ENCODE measurements around the gene TMEM225B. TPM values are rescaled to one million over a fixed set of nuclear protein-coding genes. Genes with fewer than 3 reads are reported as not detected.
"Not testable (repeated sequence)": the region's sequence is repeated elsewhere in the genome, so short reads cannot be mapped to it uniquely, and the experiment has no call there.

The TMEM225B gene
- total RNA-seq, 1 experiment from 2014 or later: 1.6 TPM

DNA sequence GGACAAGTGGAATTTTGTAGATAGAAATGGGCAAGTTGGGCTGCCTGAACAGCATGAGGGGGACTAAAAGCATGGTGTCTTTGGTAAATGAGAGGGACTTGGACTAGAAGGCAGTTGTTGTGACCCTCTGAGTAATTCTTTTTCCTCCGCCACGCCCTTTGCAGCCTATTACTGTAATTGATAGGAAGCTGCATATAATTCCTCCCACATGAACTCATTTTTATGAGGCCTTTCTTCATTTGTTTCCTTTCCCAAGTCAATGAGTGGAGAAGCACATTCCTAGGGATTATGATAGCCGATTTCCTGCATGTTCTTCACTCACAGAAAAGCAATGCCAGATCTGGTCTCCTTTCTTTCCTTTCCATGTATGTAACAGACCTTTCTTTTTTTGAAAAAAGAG lies 46.4 kb downstream of the TMEM225B start:
- Histone ChIP-seq H3K36me3 (ENCODE audit: insufficient read depth, low read length) (no peaks in the 10 kb centered on the region), H3K79me2 (ENCODE audit: low read length) (no peaks in the 10 kb centered on the region), H3K27me3 (ENCODE audit: low read length) (no peaks in the 10 kb centered on the region), H3K27ac (ENCODE audit: low read length) (no peak overlapping the region), H4K20me1 (ENCODE audit: insufficient read depth, low read depth, low read length) (no peaks in the 10 kb centered on the region), H3K4me1 (ENCODE audit: low read length) (no peaks in the 10 kb centered on the region), H3K4me2 (ENCODE audit: low read depth, low read length, poor library complexity, severe bottlenecking) (no peak overlapping the region), H3K4me3 (ENCODE audit: low read length) (no peak overlapping the region), H3K9me3 (ENCODE audit: low read length) (no peaks in the 10 kb centered on the region), H2AFZ (ENCODE audit: low read length) (no peak overlapping the region), H3K9me2 (replicated peaks; ENCODE audit: insufficient read depth, low read length) (no peaks in the 10 kb centered on the region), H3K9ac (ENCODE audit: low read length) (no peak overlapping the region)
- DNase-seq: no peak

DNA sequence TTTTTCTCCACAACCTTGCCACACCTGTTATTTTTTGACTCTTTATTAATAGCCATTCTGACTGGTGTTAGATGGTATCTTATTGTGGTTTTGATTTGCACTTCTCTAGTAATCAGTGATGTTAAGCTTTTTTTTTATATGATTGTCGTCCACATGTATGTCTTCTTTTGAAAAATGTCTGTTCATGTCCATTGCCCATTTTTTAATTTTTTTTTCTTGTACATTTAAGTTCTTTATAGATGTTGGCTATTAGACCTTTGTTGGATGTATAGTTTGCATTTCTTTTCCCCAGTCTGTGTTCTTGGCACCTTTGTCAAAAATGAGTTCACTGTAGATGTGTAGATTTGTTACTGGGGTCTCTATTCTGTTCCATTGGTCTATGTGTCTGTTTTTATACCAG lies 47.5 kb downstream of the TMEM225B start:
- no peaks in the 10 kb centered on the region for H3K4me1 ChIP-seq (ENCODE audit: low read length)
- no peaks in the 10 kb centered on the region for H3K27me3 ChIP-seq (ENCODE audit: low read length)
- H2AFZ ChIP-seq (ENCODE audit: low read length): no peak overlapping the region
- DNase-seq: no peak
- H3K9me2 ChIP-seq (replicated peaks; ENCODE audit: insufficient read depth, low read length): no peaks in the 10 kb centered on the region
- no peaks in the 10 kb centered on the region for H3K79me2 ChIP-seq (ENCODE audit: low read length)
- no peaks in the 10 kb centered on the region for H3K36me3 ChIP-seq (ENCODE audit: insufficient read depth, low read length)
- H3K9ac ChIP-seq (ENCODE audit: low read length): no peak overlapping the region
- H3K4me2 ChIP-seq (ENCODE audit: low read depth, low read length, poor library complexity, severe bottlenecking): no peak overlapping the region
- H3K4me3 ChIP-seq (ENCODE audit: low read length): no peak overlapping the region
- no peak overlapping the region for H3K27ac ChIP-seq (ENCODE audit: low read length)
- no peaks in the 10 kb centered on the region for H3K9me3 ChIP-seq (ENCODE audit: low read length)
- no peaks in the 10 kb centered on the region for H4K20me1 ChIP-seq (ENCODE audit: insufficient read depth, low read depth, low read length)

DNA sequence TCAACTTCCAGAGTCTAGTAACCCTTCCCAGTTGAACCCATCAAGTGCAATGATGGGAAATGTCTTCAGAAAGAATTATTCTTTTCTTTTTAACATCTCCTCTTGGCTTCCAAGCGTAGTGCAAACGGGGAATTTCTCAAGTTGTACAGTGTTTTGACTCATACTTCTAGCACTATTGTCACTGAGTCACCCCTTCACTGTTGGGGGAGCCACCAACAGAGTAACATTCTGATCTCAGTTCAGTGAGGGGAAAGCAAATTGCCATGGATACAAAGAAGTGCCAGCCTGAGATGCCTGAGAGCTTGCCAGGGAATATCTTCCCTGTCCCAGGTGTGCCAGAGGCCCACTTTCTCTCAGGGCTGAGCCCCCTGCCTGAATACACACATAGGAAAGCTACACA lies 50.8 kb downstream of the TMEM225B start:
- H3K27me3 ChIP-seq (ENCODE audit: low read length): no peaks in the 10 kb centered on the region
- H3K79me2 ChIP-seq (ENCODE audit: low read length): no peaks in the 10 kb centered on the region
- H3K9me2 ChIP-seq (replicated peaks; ENCODE audit: insufficient read depth, low read length): no peaks in the 10 kb centered on the region
- no peaks in the 10 kb centered on the region for H4K20me1 ChIP-seq (ENCODE audit: insufficient read depth, low read depth, low read length)
- H3K4me3 ChIP-seq (ENCODE audit: low read length): no peak overlapping the region
- no peaks in the 10 kb centered on the region for H3K36me3 ChIP-seq (ENCODE audit: insufficient read depth, low read length)
- no peak overlapping the region for H3K9ac ChIP-seq (ENCODE audit: low read length)
- H3K9me3 ChIP-seq (ENCODE audit: low read length): no peaks in the 10 kb centered on the region
- DNase-seq: no peak
- H3K4me1 ChIP-seq (ENCODE audit: low read length): no peaks in the 10 kb centered on the region
- no peak overlapping the region for H2AFZ ChIP-seq (ENCODE audit: low read length)
- H3K4me2 ChIP-seq (ENCODE audit: low read depth, low read length, poor library complexity, severe bottlenecking): no peak overlapping the region
- H3K27ac ChIP-seq (ENCODE audit: low read length): no peak overlapping the region

GRCh38 chr7:99651290-99651689 lies 53.2 kb downstream of the TMEM225B start:
- Histone ChIP-seq H4K20me1 (ENCODE audit: insufficient read depth, low read depth, low read length) (no peaks in the 10 kb centered on the region), H3K79me2 (ENCODE audit: low read length) (no peaks in the 10 kb centered on the region), H3K27me3 (ENCODE audit: low read length) (no peaks in the 10 kb centered on the region), H3K9me3 (ENCODE audit: low read length) (no peaks in the 10 kb centered on the region), H3K36me3 (ENCODE audit: insufficient read depth, low read length) (no peaks in the 10 kb centered on the region), H3K27ac (ENCODE audit: low read length) (no peak overlapping the region), H3K9me2 (replicated peaks; ENCODE audit: insufficient read depth, low read length) (no peaks in the 10 kb centered on the region), H3K4me3 (ENCODE audit: low read length) (no peak overlapping the region), H3K4me1 (ENCODE audit: low read length) (no peaks in the 10 kb centered on the region), H3K4me2 (ENCODE audit: low read depth, low read length, poor library complexity, severe bottlenecking) (no peak overlapping the region), H3K9ac (ENCODE audit: low read length) (no peak overlapping the region), H2AFZ (ENCODE audit: low read length) (no peak overlapping the region)
- DNase-seq: no peak

GRCh38 chr7:99652671-99653070 lies 54.6 kb downstream of the TMEM225B start:
- H2AFZ ChIP-seq (ENCODE audit: low read length): no peak overlapping the region
- no peaks in the 10 kb centered on the region for H3K27me3 ChIP-seq (ENCODE audit: low read length)
- H3K9ac ChIP-seq (ENCODE audit: low read length): no peak overlapping the region
- no peaks in the 10 kb centered on the region for H4K20me1 ChIP-seq (ENCODE audit: insufficient read depth, low read depth, low read length)
- no peak overlapping the region for H3K4me3 ChIP-seq (ENCODE audit: low read length)
- no peak overlapping the region for H3K27ac ChIP-seq (ENCODE audit: low read length)
- H3K4me2 ChIP-seq (ENCODE audit: low read depth, low read length, poor library complexity, severe bottlenecking): no peak overlapping the region
- H3K4me1 ChIP-seq (ENCODE audit: low read length): no peaks in the 10 kb centered on the region
- H3K9me3 ChIP-seq (ENCODE audit: low read length): no peaks in the 10 kb centered on the region
- no peak for DNase-seq
- H3K36me3 ChIP-seq (ENCODE audit: insufficient read depth, low read length): no peaks in the 10 kb centered on the region
- no peaks in the 10 kb centered on the region for H3K9me2 ChIP-seq (replicated peaks; ENCODE audit: insufficient read depth, low read length)
- H3K79me2 ChIP-seq (ENCODE audit: low read length): no peaks in the 10 kb centered on the region

- H3K27me3 ChIP-seq (ENCODE audit: low read length); H3K4me3 ChIP-seq (ENCODE audit: low read length); H3K36me3 ChIP-seq (ENCODE audit: insufficient read depth, low read length); H3K9ac ChIP-seq (ENCODE audit: low read length); H3K9me2 ChIP-seq (replicated peaks; ENCODE audit: insufficient read depth, low read length); H3K27ac ChIP-seq (ENCODE audit: low read length); H4K20me1 ChIP-seq (ENCODE audit: insufficient read depth, low read depth, low read length); H3K4me1 ChIP-seq (ENCODE audit: low read length); H2AFZ ChIP-seq (ENCODE audit: low read length); H3K9me3 ChIP-seq (ENCODE audit: low read length); H3K4me2 ChIP-seq (ENCODE audit: low read depth, low read length, poor library complexity, severe bottlenecking); H3K79me2 ChIP-seq (ENCODE audit: low read length); DNase-seq: not testable (repeated sequence)
Observed at GRCh38 chr7:99653269-99653668, 55.2 kb downstream of the TMEM225B start.

GRCh38 chr7:99653754-99654153 lies 55.7 kb downstream of the TMEM225B start:
- no peaks in the 10 kb centered on the region for H3K36me3 ChIP-seq (ENCODE audit: insufficient read depth, low read length)
- no peaks in the 10 kb centered on the region for H3K4me1 ChIP-seq (ENCODE audit: low read length)
- H3K9me3 ChIP-seq (ENCODE audit: low read length): no peaks in the 10 kb centered on the region
- H4K20me1 ChIP-seq (ENCODE audit: insufficient read depth, low read depth, low read length): no peaks in the 10 kb centered on the region
- H2AFZ ChIP-seq (ENCODE audit: low read length): no peak overlapping the region
- DNase-seq: peak; percentile 2
- no peaks in the 10 kb centered on the region for H3K27me3 ChIP-seq (ENCODE audit: low read length)
- H3K4me3 ChIP-seq (ENCODE audit: low read length): no peak overlapping the region
- H3K4me2 ChIP-seq (ENCODE audit: low read depth, low read length, poor library complexity, severe bottlenecking): no peak overlapping the region
- H3K79me2 ChIP-seq (ENCODE audit: low read length): no peaks in the 10 kb centered on the region
- H3K9ac ChIP-seq (ENCODE audit: low read length): no peak overlapping the region
- H3K9me2 ChIP-seq (replicated peaks; ENCODE audit: insufficient read depth, low read length): no peaks in the 10 kb centered on the region
- no peak overlapping the region for H3K27ac ChIP-seq (ENCODE audit: low read length)

DNA sequence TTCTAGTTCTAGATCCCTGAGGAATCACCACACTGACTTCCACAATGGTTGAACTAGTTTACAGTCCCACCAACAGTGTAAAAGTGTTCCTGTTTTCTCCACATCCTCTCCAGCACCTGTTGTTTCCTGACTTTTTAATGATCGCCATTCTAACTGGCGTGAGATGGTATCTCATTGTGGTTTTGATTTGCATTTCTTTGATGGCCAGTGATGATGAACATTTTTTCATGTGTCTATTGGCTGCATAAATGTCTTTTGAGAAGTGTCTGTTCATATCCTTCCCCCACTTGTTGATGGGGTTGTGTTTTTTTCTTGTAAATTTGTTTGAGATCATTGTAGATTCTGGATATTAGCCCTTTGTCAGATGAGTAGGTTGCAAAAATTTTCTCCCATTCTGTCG lies 56.6 kb downstream of the TMEM225B start:
- not testable (repeated sequence) for H2AFZ ChIP-seq (ENCODE audit: low read length); H3K27me3 ChIP-seq (ENCODE audit: low read length); H3K9me2 ChIP-seq (replicated peaks; ENCODE audit: insufficient read depth, low read length); H3K4me2 ChIP-seq (ENCODE audit: low read depth, low read length, poor library complexity, severe bottlenecking); H3K27ac ChIP-seq (ENCODE audit: low read length); H3K4me1 ChIP-seq (ENCODE audit: low read length); H3K36me3 ChIP-seq (ENCODE audit: insufficient read depth, low read length); H3K79me2 ChIP-seq (ENCODE audit: low read length); H3K9me3 ChIP-seq (ENCODE audit: low read length); H4K20me1 ChIP-seq (ENCODE audit: insufficient read depth, low read depth, low read length); H3K9ac ChIP-seq (ENCODE audit: low read length); H3K4me3 ChIP-seq (ENCODE audit: low read length); DNase-seq

DNA sequence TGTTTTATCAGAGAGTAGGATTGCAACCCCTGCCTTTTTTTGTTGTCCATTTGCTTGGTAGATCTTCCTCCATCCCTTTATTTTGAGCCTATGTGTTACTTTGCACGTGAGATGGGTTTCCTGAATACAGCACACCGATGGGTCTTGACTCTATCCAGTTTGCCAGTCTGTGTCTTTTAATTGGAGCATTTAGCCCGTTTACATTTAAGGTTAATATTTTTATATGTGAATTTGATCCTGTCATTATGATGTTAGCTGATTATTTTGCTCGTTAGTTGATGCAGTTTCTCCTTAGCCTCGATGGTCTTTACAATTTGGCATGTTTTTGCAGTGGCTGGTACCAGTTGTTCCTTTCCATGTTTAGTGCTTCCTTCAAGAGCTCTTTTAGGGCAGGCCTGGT lies 59.8 kb downstream of the TMEM225B start:
- not testable (repeated sequence) for H3K4me2 ChIP-seq (ENCODE audit: low read depth, low read length, poor library complexity, severe bottlenecking); H3K9ac ChIP-seq (ENCODE audit: low read length); DNase-seq; H3K9me3 ChIP-seq (ENCODE audit: low read length); H2AFZ ChIP-seq (ENCODE audit: low read length); H3K27me3 ChIP-seq (ENCODE audit: low read length); H3K79me2 ChIP-seq (ENCODE audit: low read length); H3K36me3 ChIP-seq (ENCODE audit: insufficient read depth, low read length); H4K20me1 ChIP-seq (ENCODE audit: insufficient read depth, low read depth, low read length); H3K4me3 ChIP-seq (ENCODE audit: low read length); H3K27ac ChIP-seq (ENCODE audit: low read length); H3K4me1 ChIP-seq (ENCODE audit: low read length); H3K9me2 ChIP-seq (replicated peaks; ENCODE audit: insufficient read depth, low read length)
